HCT116 (cell line): Measurements from ENCODE around the gene DUSP28. TPM values are rescaled to one million over a fixed set of nuclear protein-coding genes. Genes with fewer than 3 reads are reported as not detected.

Experiments used
- ATAC-seq: fragments of 200-7000 bp; cut with Tn5 transposase; 2 replicates; pipeline ENCODE4 v1.9.1; 2020; ENCODE audit warnings: mild to moderate bottlenecking, moderate library complexity
- BruUV-seq: library from RNA; stranded (reverse); fragments of 400-500 nt; replicated peaks from 2 replicates; lab custom pipeline; 2021; lab: Mats Ljungman, UMichigan
- CTCF ChIA-PET: fragments of 300-600 bp; sonication (Branson Sonifier 250); formaldehyde crosslinking; loops from one replicate; lab custom pipeline; 2021; ENCODE audit warnings: antibody characterized with exemption; lab: Charles Lee
- POLR2A ChIA-PET: fragments of 300-600, 350-600 bp; sonication (Branson Sonifier 250); formaldehyde crosslinking; loops from one replicate; lab custom pipeline; 2021; ENCODE audit warnings: antibody characterized with exemption; lab: Charles Lee
- RAD21 ChIA-PET, 2 experiments: fragments of 300-600 bp; sonication (Branson Sonifier 250); formaldehyde crosslinking; loops; one replicate each; lab custom pipeline; 2023; ENCODE audit warnings: low total read pairs in 2 of 2; ENCODE audit not compliant: uncharacterized antibody in 2 of 2, unreplicated experiment in 2 of 2, low non-redundant PET in 1 of 2; lab: Charles Lee
- DNase-seq: peaks from one replicate; pipeline ENCODE4 v3.0.0-alpha.2; 2010; ENCODE audit warnings: low read depth, low spot score
- H2AFZ ChIP-seq: fragments of 200-600 bp; shearing (Covaris generic), sonication (generic); 2 replicates; pipeline ENCODE4 v1.6.1; 2017; ENCODE audit warnings: low read depth, mixed run types, mixed read lengths, antibody characterized with exemption, low read length; ENCODE audit not compliant: poor library complexity, severe bottlenecking
- H3K27ac ChIP-seq: 2 replicates; pipeline ENCODE4 v1.5.1; 2012; ENCODE audit warnings: low read depth, low read length
- H3K27me3 ChIP-seq: fragments of 200-600 bp; sonication (generic); 2 replicates; pipeline ENCODE4 v1.6.1; 2016; ENCODE audit warnings: mixed run types, low read length, mixed read lengths; ENCODE audit not compliant: insufficient read depth
- H3K36me3 ChIP-seq, 2 experiments: fragments of 200-500 bp in 1 of 2; fragments of 200-600 bp in 1 of 2; sonication (Bioruptor generic) in 1 of 2; sonication (generic) in 1 of 2; 2 replicates each; pipeline versions ENCODE4 v1.5.1 to v1.6.1; 2014 to 2016; ENCODE audit warnings: low read length in 2 of 2, inconsistent platforms in 1 of 2, mixed read lengths in 1 of 2, mixed run types in 1 of 2; ENCODE audit not compliant: insufficient read depth in 2 of 2, control insufficient read depth in 1 of 2
- H3K4me1 ChIP-seq, 2 experiments: fragments of 200-600 bp in 1 of 2; sonication (generic) in 1 of 2; 2 replicates each; pipeline versions ENCODE4 v1.5.1 to v1.6.1; 2012 to 2017; ENCODE audit warnings: low read length in 2 of 2, inconsistent platforms in 1 of 2, mild to moderate bottlenecking in 1 of 2, mixed read lengths in 1 of 2, mixed run types in 1 of 2, moderate library complexity in 1 of 2; ENCODE audit not compliant: insufficient read depth in 2 of 2, control insufficient read depth in 1 of 2
- H3K4me2 ChIP-seq: fragments of 200-600 bp; sonication (generic); 2 replicates; pipeline ENCODE4 v1.6.1; 2017; ENCODE audit warnings: mixed run types, low read length, mixed read lengths
- H3K4me3 ChIP-seq, 2 experiments: fragments of 200-600 bp in 1 of 2; sonication (generic) in 1 of 2; replicated peaks in 1 of 2; 2 replicates each; pipeline ENCODE4 v1.5.1; 2011 to 2016; ENCODE audit warnings: low read length in 2 of 2, control low read depth in 1 of 2, low read depth in 1 of 2, mild to moderate bottlenecking in 1 of 2, mixed read lengths in 1 of 2, mixed run types in 1 of 2
- H3K79me2 ChIP-seq: fragments of 200-600 bp; sonication (generic); 2 replicates; pipeline ENCODE4 v1.6.1; 2017; ENCODE audit warnings: mild to moderate bottlenecking, mixed run types, low read length, moderate library complexity, mixed read lengths; ENCODE audit not compliant: insufficient read depth
- H3K9ac ChIP-seq: fragments of 200-600 bp; sonication (generic); 2 replicates; pipeline ENCODE4 v1.6.1; 2016; ENCODE audit warnings: low read length, mixed read lengths
- H3K9me2 ChIP-seq: fragments of 200-600 bp; sonication (generic), shearing (Covaris generic); 2 replicates; pipeline ENCODE4 v1.6.1; 2017; ENCODE audit warnings: mixed run types, mild to moderate bottlenecking, moderate library complexity; ENCODE audit not compliant: insufficient read depth
- H3K9me3 ChIP-seq, 2 experiments: fragments of 200-500 bp in 1 of 2; fragments of 200-600 bp in 1 of 2; sonication (Bioruptor generic) in 1 of 2; sonication (generic) in 1 of 2; 2 replicates each; pipeline ENCODE4 v1.6.1; 2014 to 2017; ENCODE audit warnings: low read length in 2 of 2, mixed read lengths in 2 of 2, inconsistent platforms in 1 of 2, low read depth in 1 of 2, mild to moderate bottlenecking in 1 of 2, mixed run types in 1 of 2, moderate library complexity in 1 of 2; ENCODE audit not compliant: control insufficient read depth in 1 of 2, insufficient read depth in 1 of 2
- H4K20me1 ChIP-seq: fragments of 200-600 bp; sonication (generic), shearing (Covaris generic); 2 replicates; pipeline ENCODE4 v1.6.1; 2017; ENCODE audit warnings: mixed run types, mild to moderate bottlenecking, moderate library complexity; ENCODE audit not compliant: insufficient read depth
- ATF3 ChIP-seq: IDR thresholded peaks from 2 replicates; pipeline ENCODE4 v1.6.1; 2012
- CBX3 ChIP-seq: IDR thresholded peaks from 2 replicates; pipeline ENCODE4 v1.6.1; 2012; ENCODE audit warnings: low read depth
- CTCF ChIP-seq, 3 experiments: fragments of 200-600 bp in 1 of 3; sonication (generic) in 1 of 3; IDR thresholded peaks in 2 of 3; conservative IDR thresholded peaks in 1 of 3; 2 replicates each; pipeline ENCODE4 v1.5.1; 2012 to 2017; ENCODE audit warnings: low read depth in 2 of 3, low read length in 2 of 3, antibody characterized with exemption in 1 of 3, borderline replicate concordance in 1 of 3, control low read depth in 1 of 3, mild to moderate bottlenecking in 1 of 3, mixed read lengths in 1 of 3, mixed run types in 1 of 3, moderate library complexity in 1 of 3; ENCODE audit not compliant: insufficient read depth in 1 of 3
- EGR1 ChIP-seq: IDR thresholded peaks from 2 replicates; pipeline ENCODE4 v1.6.1; 2012; ENCODE audit warnings: low read depth
- EZH2 ChIP-seq: fragments of 200-600 bp; sonication (generic); IDR thresholded peaks from 2 replicates; pipeline ENCODE4 v1.6.1; 2017; ENCODE audit warnings: antibody characterized with exemption, mixed run types
- FOSL1 ChIP-seq: IDR thresholded peaks from 2 replicates; pipeline ENCODE4 v1.6.1; 2012; ENCODE audit warnings: low read depth
- JUND ChIP-seq: IDR thresholded peaks from 2 replicates; pipeline ENCODE4 v1.6.1; 2012
- MAX ChIP-seq: IDR thresholded peaks from 2 replicates; pipeline ENCODE4 v1.6.1; 2012
- POLR2A ChIP-seq: IDR thresholded peaks from 2 replicates; pipeline ENCODE4 v1.7.0; 2011; ENCODE audit warnings: borderline replicate concordance; ENCODE audit not compliant: insufficient read depth, insufficient read length; ENCODE audit errors: extremely low read depth
- RAD21 ChIP-seq: IDR thresholded peaks from 2 replicates; pipeline ENCODE4 v1.6.1; 2012; ENCODE audit warnings: low read depth, mild to moderate bottlenecking
- REST ChIP-seq: IDR thresholded peaks from 2 replicates; pipeline ENCODE4 v1.6.1; 2012; ENCODE audit warnings: low read depth
- SP1 ChIP-seq: IDR thresholded peaks from 2 replicates; pipeline ENCODE4 v1.6.1; 2012; ENCODE audit warnings: low read depth
- TCF7L2 ChIP-seq: IDR thresholded peaks from 2 replicates; pipeline ENCODE4 v1.7.0; 2011; ENCODE audit warnings: borderline replicate concordance, inconsistent platforms; ENCODE audit not compliant: insufficient read depth, insufficient read length; ENCODE audit errors: extremely low read depth
- YY1 ChIP-seq: IDR thresholded peaks from 2 replicates; pipeline ENCODE4 v1.6.1; 2011; ENCODE audit warnings: low read length, low read depth, moderate library complexity, mild to moderate bottlenecking; ENCODE audit not compliant: insufficient replicate concordance; ENCODE audit errors: extremely low read depth
- ZBTB33 ChIP-seq: IDR thresholded peaks from 2 replicates; pipeline ENCODE4 v1.6.1; 2011; ENCODE audit warnings: mild to moderate bottlenecking, low read length, moderate library complexity; ENCODE audit not compliant: insufficient replicate concordance; ENCODE audit errors: extremely low read depth
- intact Hi-C: fragments of 100-400 bp; cut with micrococcal nuclease; formaldehyde crosslinking; loops from 2 replicates; pipeline ENCODE4 v1.10.0; 2022
- total RNA-seq: library from RNA; stranded (reverse); gene quantifications from one replicate; pipeline ENCODE4 v1.2.1, GENCODE V29; 2021; ENCODE audit not compliant: unreplicated experiment

Gene DUSP28
- total RNA-seq, 1 experiment from 2014 or later, result 5.6 TPM

GRCh38 chr2:240561325-240561971 is 1.3 kb downstream of the DUSP28 start:
- peak overlapping the region; percentile 98 for H3K27ac ChIP-seq
- peak overlapping the region; percentile 80 for H3K4me2 ChIP-seq
- no peak for TF ChIP-seq SP1
- no peak for TF ChIP-seq POLR2A
- no peak for TF ChIP-seq FOSL1
- TF ChIP-seq MAX, result no peak
- no peak for TF ChIP-seq CBX3
- no peak for TF ChIP-seq RAD21
- TF ChIP-seq TCF7L2, result no peak
- TF ChIP-seq ZBTB33, result no peak
- TF ChIP-seq JUND, result no peak
- TF ChIP-seq ATF3, result no peak
- TF ChIP-seq REST, result no peak
- TF ChIP-seq CTCF (IDR thresholded peaks at IDR 0.05 in 2 of 3, conservative IDR thresholded peaks at IDR 0.05 in 1 of 3; ENCODE audit: borderline replicate concordance in 1 of 3, insufficient read depth in 1 of 3, low read depth in 2 of 3, low read length in 2 of 3), result no peak; a peak in 1 of 6 replicates
- no peak for TF ChIP-seq EZH2
- no peak for TF ChIP-seq EGR1
- TF ChIP-seq YY1, result no peak
- no peaks in the 10 kb centered on the region for H3K9me2 ChIP-seq
- H3K4me1 ChIP-seq, result peaks cover 37 to 59% of the 10 kb centered on the region in 2 experiments
- peaks cover 37% of the 10 kb centered on the region for H3K79me2 ChIP-seq
- ChIA-PET POLR2A (interaction anchor here (1.4 to 1.5 kb wide), 4 partner anchors 19 to 67 kb away, joined by 4 to 8 read pairs (median 6); partner anchors contain the start of gene CAPN10), CTCF (interaction anchor here (1.1 to 2.0 kb wide), 4 partner anchors 18 to 279 kb away, joined by 3 to 11 read pairs (median 4); partner anchors contain the start of gene CAPN10), RAD21 (interaction anchor here in 1 of 2 experiments (1.0 kb wide), 1 partner anchor 25 kb away, joined by 4 read pairs; the partner anchor contains the start of gene CAPN10)
- no peak overlapping the region for H2AFZ ChIP-seq
- no peaks in the 10 kb centered on the region for H3K27me3 ChIP-seq
- no peaks in the 10 kb centered on the region for H3K9me3 ChIP-seq
- H3K36me3 ChIP-seq, result peaks cover 0 to 7% of the 10 kb centered on the region in 2 experiments; a peak in 1 of 4 replicates
- TSS peak; percentile 86 for BruUV-seq
- H3K9ac ChIP-seq, result peak overlapping the region; percentile 94
- DNase-seq (no peak), ATAC-seq (peak; percentile 0; the same call in 1 of the 2 replicates)
- H4K20me1 ChIP-seq, result no peaks in the 10 kb centered on the region
- peak overlapping the region; percentile 67 to 69 for H3K4me3 ChIP-seq
- intact Hi-C loops, result loop anchor here (2.0 to 10.0 kb wide), 2 partner anchors 25 to 327 kb away; partner anchors contain the start of gene CAPN10
